ENCODE data around the gene FOXO4. TPM values are rescaled to one million over a fixed set of nuclear protein-coding genes. Genes with fewer than 3 reads are reported as not detected.

FOXO4 gene
- total and polyA plus RNA-seq, 4 donors = 0.50 to 38.2 (median 4.0) TPM

DNA sequence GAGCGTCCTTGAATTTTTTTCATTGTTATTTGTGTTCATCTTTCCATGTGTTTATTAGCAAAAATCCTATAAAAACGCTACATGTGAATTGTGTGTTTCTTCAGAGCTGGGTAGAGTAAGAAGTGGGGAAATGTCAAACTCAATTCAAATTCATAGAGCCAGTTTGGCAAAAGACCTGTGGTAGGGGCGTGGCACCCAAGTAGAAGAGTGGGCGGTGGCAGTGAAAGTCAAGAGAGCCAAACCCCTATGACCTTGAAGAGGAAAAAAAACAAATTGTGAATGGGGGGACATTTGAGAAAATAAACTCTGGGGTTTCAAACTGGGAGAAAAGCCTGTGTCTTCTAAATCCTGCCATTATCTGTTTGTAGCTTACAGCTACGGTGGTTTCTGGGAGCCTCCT is 4.4 kb upstream of the FOXO4 start:
- Histone ChIP-seq H3K36me3 (ENCODE audit: control insufficient read depth in 4 of 4, insufficient read depth in 3 of 4, low read depth in 1 of 4, low read length in 3 of 4) (no peaks in the 10 kb centered on the region), H3K27me3 (ENCODE audit: control insufficient read depth in 4 of 4, insufficient read depth in 4 of 4, low read length in 3 of 4) (no peaks in the 10 kb centered on the region), H3K4me1 (ENCODE audit: control insufficient read depth in 4 of 4, insufficient read depth in 4 of 4, low read length in 3 of 4) (peaks cover 2 to 6% (median 4%) of the 10 kb centered on the region in 4 donors), H3K9me3 (ENCODE audit: control insufficient read depth in 4 of 4, low read length in 3 of 4) (no peaks in the 10 kb centered on the region), H3K27ac (ENCODE audit: low read depth in 1 of 2, low read length in 2 of 2) (no peak overlapping the region), H3K9ac (ENCODE audit: low read depth in 1 of 2, low read length in 2 of 2) (no peak overlapping the region), H3K4me3 (ENCODE audit: low read depth in 1 of 3, low read length in 3 of 3) (no peak overlapping the region)
- no peak for DNase-seq (ENCODE audit: low spot score)
- 93% methylated on average over 5 of the region's 5 CpGs for WGBS
- TF ChIP-seq MAX (IDR thresholded peaks at IDR 0.05) = no peak
- no peak for TF ChIP-seq YY1 (IDR thresholded peaks at IDR 0.05)
- TF ChIP-seq, protein P1, sequence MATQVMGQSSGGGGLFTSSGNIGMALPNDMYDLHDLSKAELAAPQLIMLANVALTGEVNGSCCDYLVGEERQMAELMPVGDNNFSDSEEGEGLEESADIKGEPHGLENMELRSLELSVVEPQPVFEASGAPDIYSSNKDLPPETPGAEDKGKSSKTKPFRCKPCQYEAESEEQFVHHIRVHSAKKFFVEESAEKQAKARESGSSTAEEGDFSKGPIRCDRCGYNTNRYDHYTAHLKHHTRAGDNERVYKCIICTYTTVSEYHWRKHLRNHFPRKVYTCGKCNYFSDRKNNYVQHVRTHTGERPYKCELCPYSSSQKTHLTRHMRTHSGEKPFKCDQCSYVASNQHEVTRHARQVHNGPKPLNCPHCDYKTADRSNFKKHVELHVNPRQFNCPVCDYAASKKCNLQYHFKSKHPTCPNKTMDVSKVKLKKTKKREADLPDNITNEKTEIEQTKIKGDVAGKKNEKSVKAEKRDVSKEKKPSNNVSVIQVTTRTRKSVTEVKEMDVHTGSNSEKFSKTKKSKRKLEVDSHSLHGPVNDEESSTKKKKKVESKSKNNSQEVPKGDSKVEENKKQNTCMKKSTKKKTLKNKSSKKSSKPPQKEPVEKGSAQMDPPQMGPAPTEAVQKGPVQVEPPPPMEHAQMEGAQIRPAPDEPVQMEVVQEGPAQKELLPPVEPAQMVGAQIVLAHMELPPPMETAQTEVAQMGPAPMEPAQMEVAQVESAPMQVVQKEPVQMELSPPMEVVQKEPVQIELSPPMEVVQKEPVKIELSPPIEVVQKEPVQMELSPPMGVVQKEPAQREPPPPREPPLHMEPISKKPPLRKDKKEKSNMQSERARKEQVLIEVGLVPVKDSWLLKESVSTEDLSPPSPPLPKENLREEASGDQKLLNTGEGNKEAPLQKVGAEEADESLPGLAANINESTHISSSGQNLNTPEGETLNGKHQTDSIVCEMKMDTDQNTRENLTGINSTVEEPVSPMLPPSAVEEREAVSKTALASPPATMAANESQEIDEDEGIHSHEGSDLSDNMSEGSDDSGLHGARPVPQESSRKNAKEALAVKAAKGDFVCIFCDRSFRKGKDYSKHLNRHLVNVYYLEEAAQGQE (IDR thresholded peaks at IDR 0.05) = no peak
- TF ChIP-seq RXRA (IDR thresholded peaks at IDR 0.05) = no peak
- no peak for TF ChIP-seq FOXA1 (IDR thresholded peaks at IDR 0.05)
- no peak for TF ChIP-seq FOXA2 (IDR thresholded peaks at IDR 0.05)
- no peak for TF ChIP-seq HNF4G (IDR thresholded peaks at IDR 0.05)
- no peak for TF ChIP-seq EGR1 (IDR thresholded peaks at IDR 0.05; ENCODE audit: low read depth in 2 of 2)

DNA sequence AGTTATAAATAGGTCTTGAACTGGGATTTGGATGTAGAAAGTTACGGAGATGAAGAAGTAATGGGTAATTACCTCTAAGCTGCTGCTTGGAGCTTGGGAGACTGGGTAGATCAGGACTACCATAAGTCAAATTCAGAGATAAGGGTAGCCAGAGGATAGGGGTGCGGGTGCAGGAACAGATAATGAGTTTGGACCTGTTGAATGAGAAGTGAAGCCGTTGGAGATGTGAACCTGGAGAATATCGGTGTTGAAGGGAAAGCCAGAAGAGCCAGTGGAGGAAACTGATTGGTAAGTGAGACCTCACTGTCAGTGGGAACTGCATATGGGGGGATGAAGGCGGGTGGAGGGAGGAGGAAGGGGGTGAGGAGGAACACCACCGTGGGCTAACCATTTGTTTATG is 618 bp upstream of the FOXO4 start:
- peak overlapping the region; percentile 15 to 89 for H3K9ac ChIP-seq (ENCODE audit: low read depth in 1 of 2, low read length in 2 of 2)

More for the DNA sequence above, 618 bp upstream of the FOXO4 start:
- TF ChIP-seq JUND (IDR thresholded peaks at IDR 0.05) = no peak
- no peak for TF ChIP-seq HNF4A (conservative IDR thresholded peaks at IDR 0.05)
- TF ChIP-seq, protein P2, sequence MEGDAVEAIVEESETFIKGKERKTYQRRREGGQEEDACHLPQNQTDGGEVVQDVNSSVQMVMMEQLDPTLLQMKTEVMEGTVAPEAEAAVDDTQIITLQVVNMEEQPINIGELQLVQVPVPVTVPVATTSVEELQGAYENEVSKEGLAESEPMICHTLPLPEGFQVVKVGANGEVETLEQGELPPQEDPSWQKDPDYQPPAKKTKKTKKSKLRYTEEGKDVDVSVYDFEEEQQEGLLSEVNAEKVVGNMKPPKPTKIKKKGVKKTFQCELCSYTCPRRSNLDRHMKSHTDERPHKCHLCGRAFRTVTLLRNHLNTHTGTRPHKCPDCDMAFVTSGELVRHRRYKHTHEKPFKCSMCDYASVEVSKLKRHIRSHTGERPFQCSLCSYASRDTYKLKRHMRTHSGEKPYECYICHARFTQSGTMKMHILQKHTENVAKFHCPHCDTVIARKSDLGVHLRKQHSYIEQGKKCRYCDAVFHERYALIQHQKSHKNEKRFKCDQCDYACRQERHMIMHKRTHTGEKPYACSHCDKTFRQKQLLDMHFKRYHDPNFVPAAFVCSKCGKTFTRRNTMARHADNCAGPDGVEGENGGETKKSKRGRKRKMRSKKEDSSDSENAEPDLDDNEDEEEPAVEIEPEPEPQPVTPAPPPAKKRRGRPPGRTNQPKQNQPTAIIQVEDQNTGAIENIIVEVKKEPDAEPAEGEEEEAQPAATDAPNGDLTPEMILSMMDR (IDR thresholded peaks at IDR 0.05; ENCODE audit: low read depth, low read length, missing input control) = no peak
- TF ChIP-seq GABPA (IDR thresholded peaks at IDR 0.05 in 1 of 2, conservative IDR thresholded peaks at IDR 0.05 in 1 of 2) = no peak
- no peak for TF ChIP-seq MAX (IDR thresholded peaks at IDR 0.05)
- no peak for TF ChIP-seq FOXA2 (IDR thresholded peaks at IDR 0.05)
- TF ChIP-seq ZBTB33 (IDR thresholded peaks at IDR 0.05) = no peak
- TF ChIP-seq NR2F2 (IDR thresholded peaks at IDR 0.05) = no peak
- TF ChIP-seq YY1 (IDR thresholded peaks at IDR 0.05) = no peak
- no peak for TF ChIP-seq ATF3 (IDR thresholded peaks at IDR 0.05)
- TF ChIP-seq TAF1 (conservative IDR thresholded peaks at IDR 0.05) = no peak
- TF ChIP-seq FOXA1 (IDR thresholded peaks at IDR 0.05) = no peak
- TF ChIP-seq RXRA (IDR thresholded peaks at IDR 0.05) = no peak
- Histone ChIP-seq H3K36me3 (ENCODE audit: control insufficient read depth in 4 of 4, insufficient read depth in 3 of 4, low read depth in 1 of 4, low read length in 3 of 4) (no peaks in the 10 kb centered on the region), H3K27me3 (ENCODE audit: control insufficient read depth in 4 of 4, insufficient read depth in 4 of 4, low read length in 3 of 4) (no peaks in the 10 kb centered on the region), H3K9me3 (ENCODE audit: control insufficient read depth in 4 of 4, low read length in 3 of 4) (no peaks in the 10 kb centered on the region), H3K4me1 (ENCODE audit: control insufficient read depth in 4 of 4, insufficient read depth in 4 of 4, low read length in 3 of 4) (peaks cover 4 to 16% (median 10%) of the 10 kb centered on the region in 4 donors), H3K4me3 (ENCODE audit: low read depth in 1 of 3, low read length in 3 of 3) (peak overlapping the region; percentile 7 to 74 (median 66)), H3K27ac (ENCODE audit: low read depth in 1 of 2, low read length in 2 of 2) (no peak overlapping the region)
- 29% methylated on average over 6 of the region's 6 CpGs for WGBS
- no peak for DNase-seq (ENCODE audit: low spot score)
